CD14-positive monocyte (primary cell): ENCODE results near the gene ATXN1. TPM values are rescaled to one million over a fixed set of nuclear protein-coding genes. Genes with fewer than 3 reads are reported as not detected.

Experiments
- DNase-seq, 3 donors: peaks; one replicate each; pipeline ENCODE4 v3.0.0-alpha.2; 2011 to 2022
- H2AFZ ChIP-seq: 2 replicates; pipeline ENCODE4 v1.6.0; 2012; ENCODE audit warnings: mild to moderate bottlenecking, low read depth, low read length, inconsistent platforms; ENCODE audit not compliant: insufficient read depth, poor library complexity, severe bottlenecking
- H3K27ac ChIP-seq, 2 donors: 1 replicate in 1 of 2; 2 replicates in 1 of 2; pipeline ENCODE4 v1.5.1; 2012 to 2013; ENCODE audit warnings: low read length in 2 of 2, control low read depth in 1 of 2, inconsistent platforms in 1 of 2, low read depth in 1 of 2, mild to moderate bottlenecking in 1 of 2
- H3K27me3 ChIP-seq, 2 donors: one replicate each; pipeline versions ENCODE4 v1.6.0 to v1.6.1; 2011 to 2013; ENCODE audit warnings: low read length in 2 of 2; ENCODE audit not compliant: control insufficient read depth in 2 of 2, insufficient read depth in 2 of 2
- H3K36me3 ChIP-seq, 2 donors: replicated peaks in 1 of 2; 1 replicate in 1 of 2; 2 replicates in 1 of 2; pipeline versions ENCODE4 v1.5.1 to v1.6.1; 2012 to 2013; ENCODE audit warnings: low read length in 2 of 2, control low read depth in 1 of 2, inconsistent platforms in 1 of 2, mild to moderate bottlenecking in 1 of 2; ENCODE audit not compliant: insufficient read depth in 2 of 2, control insufficient read depth in 1 of 2
- H3K4me1 ChIP-seq, 2 donors: 1 replicate in 1 of 2; 2 replicates in 1 of 2; pipeline versions ENCODE4 v1.5.1 to v1.6.1; 2012 to 2013; ENCODE audit warnings: low read length in 2 of 2, control low read depth in 1 of 2, inconsistent platforms in 1 of 2, mild to moderate bottlenecking in 1 of 2, moderate library complexity in 1 of 2; ENCODE audit not compliant: insufficient read depth in 2 of 2, control insufficient read depth in 1 of 2
- H3K4me2 ChIP-seq: replicated peaks from 2 replicates; pipeline ENCODE3; 2012; ENCODE audit warnings: low read length, moderate library complexity, mild to moderate bottlenecking; ENCODE audit not compliant: poor library complexity, severe bottlenecking; ENCODE audit errors: extremely low read depth
- H3K4me3 ChIP-seq, 3 experiments: fragments of 200-600 bp in 1 of 3; sonication (generic) in 1 of 3; replicated peaks in 1 of 3; 1 replicate in 2 of 3; 2 replicates in 1 of 3; pipeline ENCODE4 v1.5.1; 2011 to 2013; ENCODE audit warnings: low read length in 3 of 3, mild to moderate bottlenecking in 3 of 3, control low read depth in 2 of 3, low read depth in 2 of 3, inconsistent platforms in 1 of 3, moderate library complexity in 1 of 3
- H3K79me2 ChIP-seq: 2 replicates; pipeline ENCODE4 v1.6.0; 2012; ENCODE audit warnings: mild to moderate bottlenecking, control low read depth, inconsistent platforms, low read length, moderate library complexity; ENCODE audit not compliant: insufficient read depth
- H3K9ac ChIP-seq: 2 replicates; pipeline ENCODE4 v1.6.0; 2017; ENCODE audit warnings: low read length, mild to moderate bottlenecking; ENCODE audit not compliant: insufficient read depth, poor library complexity, severe bottlenecking
- H3K9me3 ChIP-seq, 2 donors: replicated peaks in 1 of 2; 1 replicate in 1 of 2; 2 replicates in 1 of 2; pipeline versions ENCODE4 v1.5.1 to v1.6.1; 2012 to 2013; ENCODE audit warnings: low read length in 2 of 2, control low read depth in 1 of 2; ENCODE audit not compliant: control insufficient read depth in 1 of 2, insufficient read depth in 1 of 2
- H4K20me1 ChIP-seq: 2 replicates; pipeline ENCODE4 v1.6.0; 2012; ENCODE audit warnings: mild to moderate bottlenecking, low read length, control low read depth, moderate library complexity; ENCODE audit not compliant: insufficient read depth
- H3K27ac Mint-ChIP-seq, 7 donors: one replicate each; pipeline ENCODE4 v1.8.0; 2020; ENCODE audit warnings: mild to moderate bottlenecking in 7 of 7, mixed read lengths in 7 of 7, moderate library complexity in 6 of 7, inconsistent platforms in 2 of 7
- H3K27me3 Mint-ChIP-seq, 3 donors: one replicate each; pipeline ENCODE4 v1.8.0; 2021 to 2022; ENCODE audit warnings: low read depth in 3 of 3, mild to moderate bottlenecking in 3 of 3, mixed read lengths in 3 of 3, moderate library complexity in 3 of 3, inconsistent platforms in 1 of 3
- H3K36me3 Mint-ChIP-seq, 2 donors: one replicate each; pipeline ENCODE4 v1.8.0; 2020; ENCODE audit warnings: mixed read lengths in 2 of 2, inconsistent platforms in 1 of 2, mild to moderate bottlenecking in 1 of 2
- H3K4me1 Mint-ChIP-seq: one replicate; pipeline ENCODE4 v1.8.0; 2020; ENCODE audit warnings: mild to moderate bottlenecking, mixed read lengths
- H3K4me3 Mint-ChIP-seq, 2 donors: one replicate each; pipeline ENCODE4 v1.8.0; 2020; ENCODE audit warnings: mild to moderate bottlenecking in 2 of 2, mixed read lengths in 2 of 2, moderate library complexity in 1 of 2
- H3K9me3 Mint-ChIP-seq, 7 donors: one replicate each; pipeline ENCODE4 v1.8.0; 2020 to 2022; ENCODE audit warnings: mixed read lengths in 7 of 7, mild to moderate bottlenecking in 6 of 7, moderate library complexity in 6 of 7, inconsistent platforms in 2 of 7
- WGBS: methylation state at CpG from one replicate; pipeline ENCODE4 v1.1.5; 2013; ENCODE audit warnings: missing lambda C conversion rate; ENCODE audit not compliant: insufficient coverage; 5-methylcytosine and 5-hydroxymethylcytosine counted together
- intact Hi-C, 2 donors: fragments of 100-400 bp; cut with micrococcal nuclease; formaldehyde crosslinking; loops; one replicate each; pipeline versions ENCODE4 v1.15.0 to v1.15.1; 2023
- polyA plus RNA-seq, 3 donors: library from polyadenylated mRNA; depleted of rRNA in 1 of 3; unstranded in 2 of 3; stranded (reverse) in 1 of 3; fragments of 300-500 nt in 2 of 3; fragments of >200 nt in 1 of 3; fragmentation: Illumina TruSeq in 2 of 3; gene quantifications; 1 replicate in 2 of 3; 2 replicates in 1 of 3; pipeline ENCODE4 v1.2.3, GENCODE V29; 2012 to 2021
- TF ChIP-seq, protein P1 (sequence below): fragments of 200-600 bp; IDR thresholded peaks from one replicate; pipeline ENCODE4 v1.8.0; 2022; ENCODE audit warnings: antibody characterized with exemption, mild to moderate bottlenecking

ATXN1 gene
- polyA plus RNA-seq, 3 donors = 8.8 to 19.1 (median 10.9) TPM

DNA sequence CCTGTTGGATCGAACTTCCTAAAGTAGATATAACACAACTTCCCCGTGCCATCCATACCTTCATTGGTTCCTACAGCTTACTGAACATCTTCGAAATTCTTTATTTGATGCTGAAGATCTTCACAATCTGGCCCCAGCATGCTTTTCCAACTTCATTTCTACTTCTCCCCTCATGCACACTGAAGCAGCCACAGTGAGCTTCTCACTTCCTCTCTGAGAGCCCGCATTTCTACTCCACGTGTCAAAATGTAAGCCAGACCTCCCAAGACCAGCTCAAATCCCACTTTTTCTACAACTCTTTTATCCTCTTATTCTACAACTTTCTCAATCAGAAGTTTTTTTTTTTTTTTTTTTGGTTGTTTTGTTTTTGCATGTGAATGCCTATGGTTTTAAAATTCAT lies 268.1 kb downstream of the ATXN1 start:
- Histone ChIP-seq H3K4me1 (peaks cover 4 to 15% of the 10 kb centered on the region in 2 donors), H3K36me3 (peaks cover 0 to 3% of the 10 kb centered on the region in 2 donors), H3K9ac (no peak overlapping the region), H3K27me3 (no peaks in the 10 kb centered on the region), H3K4me3 (no peak overlapping the region), H4K20me1 (peaks cover 49% of the 10 kb centered on the region), H2AFZ (no peak overlapping the region), H3K9me3 (no peaks in the 10 kb centered on the region), H3K27ac (no peak overlapping the region), H3K79me2 (no peaks in the 10 kb centered on the region), H3K4me2 (no peak overlapping the region)
- Mint-ChIP-seq H3K9me3 (no peaks in the 10 kb centered on the region), H3K27ac (peak overlapping the region in 1 of 7 donors; percentile 16), H3K4me3 (no peak overlapping the region), H3K27me3 (no peaks in the 10 kb centered on the region), H3K4me1 (peaks cover 31% of the 10 kb centered on the region), H3K36me3 (peaks cover 10 to 11% of the 10 kb centered on the region in 2 donors)
- no peak for DNase-seq
- 90% methylated on average over 3 of the region's 5 CpGs for WGBS
- TF ChIP-seq, protein P1, sequence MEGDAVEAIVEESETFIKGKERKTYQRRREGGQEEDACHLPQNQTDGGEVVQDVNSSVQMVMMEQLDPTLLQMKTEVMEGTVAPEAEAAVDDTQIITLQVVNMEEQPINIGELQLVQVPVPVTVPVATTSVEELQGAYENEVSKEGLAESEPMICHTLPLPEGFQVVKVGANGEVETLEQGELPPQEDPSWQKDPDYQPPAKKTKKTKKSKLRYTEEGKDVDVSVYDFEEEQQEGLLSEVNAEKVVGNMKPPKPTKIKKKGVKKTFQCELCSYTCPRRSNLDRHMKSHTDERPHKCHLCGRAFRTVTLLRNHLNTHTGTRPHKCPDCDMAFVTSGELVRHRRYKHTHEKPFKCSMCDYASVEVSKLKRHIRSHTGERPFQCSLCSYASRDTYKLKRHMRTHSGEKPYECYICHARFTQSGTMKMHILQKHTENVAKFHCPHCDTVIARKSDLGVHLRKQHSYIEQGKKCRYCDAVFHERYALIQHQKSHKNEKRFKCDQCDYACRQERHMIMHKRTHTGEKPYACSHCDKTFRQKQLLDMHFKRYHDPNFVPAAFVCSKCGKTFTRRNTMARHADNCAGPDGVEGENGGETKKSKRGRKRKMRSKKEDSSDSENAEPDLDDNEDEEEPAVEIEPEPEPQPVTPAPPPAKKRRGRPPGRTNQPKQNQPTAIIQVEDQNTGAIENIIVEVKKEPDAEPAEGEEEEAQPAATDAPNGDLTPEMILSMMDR = no peak
- intact Hi-C loops = no loop called here

DNA sequence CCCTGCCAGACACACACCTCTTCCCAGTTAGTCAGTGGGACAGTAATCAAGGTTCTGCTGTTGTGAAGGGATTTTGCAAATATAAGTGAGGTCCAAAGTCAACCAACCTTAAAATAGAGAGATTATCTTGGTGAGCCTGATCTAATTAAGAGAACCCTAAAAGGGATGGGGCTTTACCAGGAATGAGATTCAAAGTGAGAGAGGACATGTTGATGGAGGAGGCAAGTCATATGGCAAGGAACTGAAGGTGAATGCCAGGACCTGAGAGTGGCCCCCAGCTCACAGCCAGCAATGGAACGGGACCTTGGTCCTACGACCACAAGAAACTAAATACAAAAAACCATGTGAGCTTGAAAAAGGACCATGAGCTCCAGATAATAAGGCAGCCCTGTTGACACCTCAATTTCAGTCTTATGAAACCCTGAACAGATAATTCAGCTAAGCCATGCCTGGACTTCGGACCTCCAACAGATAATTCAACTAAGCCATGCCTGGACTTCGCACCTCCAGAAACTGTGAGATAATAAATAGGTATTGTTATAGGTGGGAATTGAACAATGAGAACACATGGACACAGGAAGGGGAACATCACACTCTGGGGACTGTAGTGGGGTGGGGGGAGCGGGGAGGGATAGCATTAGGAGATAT lies 269.5 kb downstream of the ATXN1 start:
- Histone ChIP-seq H3K27me3 (no peaks in the 10 kb centered on the region), H3K4me3 (no peak overlapping the region), H4K20me1 (peaks cover 51% of the 10 kb centered on the region), H3K9ac (no peak overlapping the region), H2AFZ (no peak overlapping the region), H3K27ac (no peak overlapping the region), H3K36me3 (peaks cover 0 to 8% of the 10 kb centered on the region in 2 donors), H3K4me2 (no peak overlapping the region), H3K4me1 (peaks cover 4 to 15% of the 10 kb centered on the region in 2 donors), H3K79me2 (no peaks in the 10 kb centered on the region), H3K9me3 (no peaks in the 10 kb centered on the region)
- peaks cover 31% of the 10 kb centered on the region for H3K4me1 Mint-ChIP-seq
- intact Hi-C loops = no loop called here
- no peaks in the 10 kb centered on the region for H3K27me3 Mint-ChIP-seq
- WGBS = 85% methylated on average over 2 of the region's 5 CpGs
- H3K36me3 Mint-ChIP-seq = peaks cover 8 to 9% of the 10 kb centered on the region in 2 donors
- TF ChIP-seq, protein P1 = no peak
- peak overlapping the region in 1 of 7 donors; percentile 4 for H3K27ac Mint-ChIP-seq
- no peak overlapping the region for H3K4me3 Mint-ChIP-seq
- DNase-seq = no peak
- H3K9me3 Mint-ChIP-seq = no peaks in the 10 kb centered on the region
